Measurements from ENCODE around the gene B4GALT6. TPM values are rescaled to one million over a fixed set of nuclear protein-coding genes. Genes with fewer than 3 reads are reported as not detected.

Gene B4GALT6
- total and polyA plus RNA-seq, 5 experiments from 2014 or later, result 0.17 to 0.47 (median 0.20) TPM; not detected in 2

- Mint-ChIP-seq H3K9me3 (no peaks in the 10 kb centered on the region), H3K27ac (no peak overlapping the region), H3K27me3 (peaks cover 19 to 40% (median 34%) of the 10 kb centered on the region in 5 donors), H3K4me1 (peaks cover 2 to 17% (median 9%) of the 10 kb centered on the region in 4 donors), H3K4me3 (no peak overlapping the region), H3K36me3 (no peaks in the 10 kb centered on the region)
- no peak for ATAC-seq
- POLR2A ChIA-PET, result no interaction called here
- no peak for DNase-seq
Observed at GRCh38 chr18:31652357-31652756, 32.0 kb downstream of the B4GALT6 start.

DNA sequence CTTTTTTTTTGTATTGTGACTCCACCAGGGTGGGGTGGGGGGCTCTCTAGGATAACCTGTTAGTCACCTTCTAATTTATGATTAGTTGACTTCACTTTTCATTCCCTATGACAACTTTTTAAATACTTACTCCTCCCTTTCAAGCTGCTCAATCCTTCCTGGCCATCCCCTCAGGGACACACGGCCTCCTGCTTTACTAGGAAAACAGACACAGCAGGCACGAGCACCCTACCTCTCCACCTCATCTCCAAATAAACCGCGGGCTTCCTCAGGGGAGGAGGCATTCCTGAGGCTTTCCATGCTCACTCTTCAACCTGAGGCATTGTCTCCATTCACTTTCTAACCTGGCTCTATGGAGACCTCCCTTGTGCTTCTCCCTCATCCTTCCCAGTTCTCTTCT is 33.0 kb downstream of the B4GALT6 start:
- H3K9me3 Mint-ChIP-seq, result no peaks in the 10 kb centered on the region
- H3K4me3 Mint-ChIP-seq, result no peak overlapping the region
- peaks cover 19 to 42% (median 35%) of the 10 kb centered on the region in 5 donors for H3K27me3 Mint-ChIP-seq
- no peak for DNase-seq
- peaks cover 7 to 21% (median 14%) of the 10 kb centered on the region in 4 donors for H3K4me1 Mint-ChIP-seq
- H3K27ac Mint-ChIP-seq, result no peak overlapping the region
- POLR2A ChIA-PET, result no interaction called here
- H3K36me3 Mint-ChIP-seq, result no peaks in the 10 kb centered on the region
- ATAC-seq, result no peak

DNA sequence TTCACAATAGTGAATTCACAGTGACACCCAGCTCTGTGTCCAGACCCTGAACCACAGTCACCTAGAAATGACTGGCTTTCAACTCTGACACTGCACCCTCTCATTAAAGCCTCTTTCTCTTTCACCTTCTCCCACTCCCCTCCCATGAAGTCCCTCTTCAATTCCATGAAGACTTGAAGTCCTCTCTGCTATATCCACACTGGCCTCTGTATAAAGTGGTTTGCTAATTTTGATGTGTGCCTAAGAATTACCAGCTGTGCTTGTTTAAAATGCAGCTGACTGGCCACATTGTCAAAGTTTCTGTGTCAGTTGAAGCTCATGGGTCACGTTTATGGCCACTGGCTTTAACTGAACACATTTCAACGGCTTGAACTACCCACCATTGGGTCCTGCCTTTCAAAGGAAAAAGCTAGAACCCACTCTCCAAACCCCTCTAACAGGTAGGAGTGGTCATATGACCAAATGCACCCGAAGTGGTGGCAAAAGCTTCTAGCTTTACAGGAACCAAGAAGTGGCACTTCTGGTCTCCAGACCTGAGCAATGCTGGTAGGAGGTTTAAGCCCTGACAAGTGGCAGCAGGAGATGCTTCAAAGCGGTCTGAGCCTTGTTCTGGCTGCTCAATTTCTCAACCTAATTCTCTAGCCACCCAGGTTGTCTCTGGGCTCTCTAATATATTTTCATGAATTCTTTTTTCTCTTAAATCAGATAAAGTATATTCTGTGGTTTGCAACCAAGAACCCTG is 34.2 kb downstream of the B4GALT6 start:
- no peaks in the 10 kb centered on the region for H3K36me3 Mint-ChIP-seq
- H3K27ac Mint-ChIP-seq, result no peak overlapping the region
- ATAC-seq (no peak), DNase-seq (no peak)
- H3K27me3 Mint-ChIP-seq, result peaks cover 19 to 42% (median 33%) of the 10 kb centered on the region in 5 donors
- POLR2A ChIA-PET, result no interaction called here
- H3K4me1 Mint-ChIP-seq, result peaks cover 12 to 28% (median 17%) of the 10 kb centered on the region in 4 donors
- no peaks in the 10 kb centered on the region for H3K9me3 Mint-ChIP-seq
- H3K4me3 Mint-ChIP-seq, result no peak overlapping the region

DNA sequence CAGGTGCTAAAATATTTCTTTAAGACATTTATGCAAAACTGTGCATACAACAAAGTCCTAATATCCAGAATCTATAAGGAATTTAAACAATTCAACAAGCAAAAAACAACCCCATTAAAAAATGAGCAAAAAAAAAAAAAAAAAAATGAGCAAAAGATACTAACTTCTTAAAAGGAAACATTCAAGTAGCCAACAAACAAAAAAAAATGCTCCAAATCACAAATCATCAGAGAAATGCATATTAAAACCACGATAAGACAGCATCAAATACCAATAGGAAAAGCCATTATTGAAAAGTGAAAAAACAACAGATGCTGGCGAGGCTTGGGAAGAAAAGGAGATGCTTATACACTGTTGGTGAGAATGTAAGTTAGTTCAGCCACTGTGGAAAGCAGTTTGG is 34.9 kb downstream of the B4GALT6 start:
- H3K36me3 Mint-ChIP-seq, result no peaks in the 10 kb centered on the region
- no peak overlapping the region for H3K4me3 Mint-ChIP-seq
- POLR2A ChIA-PET, result no interaction called here
- H3K27ac Mint-ChIP-seq, result no peak overlapping the region
- ATAC-seq, result no peak
- peaks cover 19 to 42% (median 33%) of the 10 kb centered on the region in 5 donors for H3K27me3 Mint-ChIP-seq
- no peaks in the 10 kb centered on the region for H3K9me3 Mint-ChIP-seq
- no peak for DNase-seq
- H3K4me1 Mint-ChIP-seq, result peaks cover 12 to 28% (median 17%) of the 10 kb centered on the region in 4 donors

DNA sequence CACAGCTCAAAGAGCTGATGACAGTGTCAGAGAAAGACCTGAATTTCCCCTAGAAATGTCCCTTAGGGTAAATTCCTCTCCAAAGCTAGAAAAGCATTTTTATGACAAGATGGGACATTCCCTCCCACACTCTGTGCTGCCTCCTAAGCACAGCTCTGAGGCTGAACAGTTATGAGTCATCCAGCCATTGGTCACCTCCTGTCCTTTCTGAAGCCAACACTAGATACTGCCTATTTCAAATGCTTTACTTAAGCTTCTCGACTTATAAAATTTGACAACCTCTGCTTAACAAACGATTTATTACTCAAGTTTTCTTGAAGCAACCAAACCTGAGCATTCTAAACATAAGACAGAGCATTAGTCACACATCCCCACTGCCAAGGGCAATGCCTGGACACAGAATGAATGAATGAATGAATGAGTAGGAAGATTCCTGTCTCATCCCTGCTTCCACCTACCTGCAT is 35.4 kb downstream of the B4GALT6 start:
- Mint-ChIP-seq H3K4me1 (peaks cover 12 to 28% (median 17%) of the 10 kb centered on the region in 4 donors), H3K27ac (no peak overlapping the region), H3K9me3 (no peaks in the 10 kb centered on the region), H3K36me3 (no peaks in the 10 kb centered on the region), H3K27me3 (peaks cover 19 to 42% (median 33%) of the 10 kb centered on the region in 5 donors), H3K4me3 (no peak overlapping the region)
- no peak for ATAC-seq
- no peak for DNase-seq
- POLR2A ChIA-PET, result no interaction called here

DNA sequence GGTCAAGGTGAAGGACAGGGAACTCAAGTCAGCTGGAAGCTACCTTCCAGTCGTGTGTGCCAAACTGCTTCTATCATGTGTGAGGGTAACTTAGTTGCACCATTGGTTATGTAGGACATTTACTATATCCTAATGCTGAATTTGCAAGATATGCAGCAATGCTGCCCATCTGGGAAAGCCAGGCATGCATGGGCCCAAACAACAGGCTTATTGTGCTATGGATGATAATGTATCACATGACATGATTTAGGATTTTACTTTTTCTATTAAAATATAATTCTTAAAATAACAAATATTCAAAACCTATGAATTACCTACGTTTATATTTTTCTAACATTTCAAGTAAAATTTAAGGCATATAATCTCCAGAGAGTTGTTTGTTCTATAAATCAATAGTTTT is 35.9 kb downstream of the B4GALT6 start:
- H3K27me3 Mint-ChIP-seq, result peaks cover 15 to 37% (median 29%) of the 10 kb centered on the region in 5 donors
- peaks cover 12 to 28% (median 17%) of the 10 kb centered on the region in 4 donors for H3K4me1 Mint-ChIP-seq
- H3K27ac Mint-ChIP-seq, result no peak overlapping the region
- POLR2A ChIA-PET, result no interaction called here
- H3K36me3 Mint-ChIP-seq, result no peaks in the 10 kb centered on the region
- no peak overlapping the region for H3K4me3 Mint-ChIP-seq
- DNase-seq, result no peak
- ATAC-seq, result no peak
- H3K9me3 Mint-ChIP-seq, result no peaks in the 10 kb centered on the region

DNA sequence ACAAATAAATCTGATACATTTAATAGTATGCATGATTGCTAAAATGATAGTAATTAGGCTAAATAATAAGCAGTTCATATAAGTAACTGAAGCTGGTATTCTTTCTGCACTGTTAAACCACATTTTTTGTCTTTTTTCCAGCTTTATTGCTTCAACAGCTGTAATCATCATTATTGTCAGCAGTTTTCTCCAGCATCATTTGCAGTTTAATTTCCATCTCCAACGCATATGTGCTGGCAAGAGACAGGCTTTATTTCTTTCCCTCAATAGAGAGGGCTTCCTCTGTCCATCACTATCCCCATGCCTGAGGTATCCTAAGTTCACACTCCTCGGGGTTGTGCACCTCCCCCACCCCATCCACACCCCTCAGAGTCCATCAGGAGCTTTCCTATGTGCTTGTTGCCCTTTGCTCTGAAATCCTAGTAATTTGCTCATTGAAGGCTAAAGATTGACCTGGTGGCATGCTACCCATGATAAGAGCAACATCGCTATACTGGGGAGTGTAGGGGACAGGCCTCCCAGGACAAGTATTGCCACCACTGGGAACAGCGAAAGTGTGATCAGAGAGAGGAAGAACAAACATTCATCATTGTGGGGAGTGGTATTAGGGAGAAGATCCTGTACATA is 37.1 kb downstream of the B4GALT6 start:
- peaks cover 6 to 27% (median 19%) of the 10 kb centered on the region in 5 donors for H3K27me3 Mint-ChIP-seq
- H3K36me3 Mint-ChIP-seq, result no peaks in the 10 kb centered on the region
- DNase-seq (no peak), ATAC-seq (no peak)
- H3K27ac Mint-ChIP-seq, result no peak overlapping the region
- H3K4me1 Mint-ChIP-seq, result peaks cover 8 to 20% (median 11%) of the 10 kb centered on the region in 4 donors
- no peaks in the 10 kb centered on the region for H3K9me3 Mint-ChIP-seq
- H3K4me3 Mint-ChIP-seq, result no peak overlapping the region
- POLR2A ChIA-PET, result no interaction called here

DNA sequence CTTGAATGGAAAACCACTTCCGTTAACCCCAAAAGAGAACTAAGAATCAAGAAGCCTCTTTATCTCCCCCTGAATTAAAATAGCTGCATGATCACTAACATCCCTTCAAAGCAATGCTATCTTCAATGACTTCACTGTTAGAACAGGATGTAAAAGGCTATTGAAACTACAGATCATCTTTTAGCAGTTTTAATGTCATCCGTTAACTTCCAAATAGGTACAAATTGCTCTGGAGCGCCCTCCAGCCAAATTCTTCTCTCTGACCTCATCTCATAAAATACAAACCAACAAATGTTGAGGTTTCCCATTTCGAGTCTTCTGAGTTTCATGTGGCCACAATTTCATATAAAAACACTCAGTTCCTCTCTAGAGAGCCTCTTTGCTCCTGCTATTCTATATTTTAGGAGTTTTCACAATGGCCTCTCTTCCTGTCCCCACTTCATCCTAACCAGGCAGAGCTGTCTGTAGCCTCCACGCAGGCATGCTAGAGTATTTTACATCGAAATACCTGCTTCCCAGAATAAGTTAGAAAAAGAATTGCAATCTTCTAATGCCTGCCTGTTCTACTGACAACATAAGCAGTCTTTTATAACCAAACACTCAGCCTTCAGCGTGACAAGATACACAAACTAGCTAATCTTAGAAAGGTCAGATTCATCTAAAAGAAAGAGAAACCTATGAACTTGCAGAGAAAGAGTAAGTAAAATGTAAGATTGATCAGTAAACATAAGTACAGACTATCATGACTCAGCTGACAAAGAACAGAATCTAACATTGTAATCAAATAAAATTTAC is 37.9 kb downstream of the B4GALT6 start:
- POLR2A ChIA-PET, result no interaction called here
- Mint-ChIP-seq H3K27ac (no peak overlapping the region), H3K4me1 (peaks cover 4 to 16% (median 11%) of the 10 kb centered on the region in 4 donors), H3K27me3 (peaks cover 2 to 20% (median 14%) of the 10 kb centered on the region in 5 donors), H3K9me3 (no peaks in the 10 kb centered on the region), H3K4me3 (no peak overlapping the region), H3K36me3 (no peaks in the 10 kb centered on the region)
- DNase-seq (no peak), ATAC-seq (peak in 1 of 2 donors; percentile 46)

GRCh38 chr18:31645411-31645810 is 39.0 kb downstream of the B4GALT6 start:
- H3K36me3 Mint-ChIP-seq, result no peaks in the 10 kb centered on the region
- H3K4me1 Mint-ChIP-seq, result peaks cover 4 to 15% (median 11%) of the 10 kb centered on the region in 4 donors
- DNase-seq (no peak), ATAC-seq (no peak)
- H3K4me3 Mint-ChIP-seq, result no peak overlapping the region
- no peak overlapping the region for H3K27ac Mint-ChIP-seq
- peaks cover 2 to 13% (median 9%) of the 10 kb centered on the region in 5 donors for H3K27me3 Mint-ChIP-seq
- POLR2A ChIA-PET, result no interaction called here
- no peaks in the 10 kb centered on the region for H3K9me3 Mint-ChIP-seq

- Mint-ChIP-seq H3K4me3 (no peak overlapping the region), H3K9me3 (no peaks in the 10 kb centered on the region), H3K4me1 (peaks cover 4 to 11% (median 10%) of the 10 kb centered on the region in 4 donors), H3K27me3 (peaks cover 2 to 9% (median 4%) of the 10 kb centered on the region in 5 donors), H3K27ac (no peak overlapping the region), H3K36me3 (no peaks in the 10 kb centered on the region)
- POLR2A ChIA-PET, result no interaction called here
- no peak for DNase-seq
- no peak for ATAC-seq
Observed at GRCh38 chr18:31643003-31643402, 41.4 kb downstream of the B4GALT6 start.

GRCh38 chr18:31637445-31637844 is 46.9 kb downstream of the B4GALT6 start:
- Mint-ChIP-seq H3K9me3 (peaks cover 0 to 6% (median 2%) of the 10 kb centered on the region in 9 donors), H3K27me3 (peaks cover 4 to 12% (median 9%) of the 10 kb centered on the region in 5 donors), H3K36me3 (peaks cover 0 to 6% (median 2%) of the 10 kb centered on the region in 3 donors), H3K4me3 (no peak overlapping the region), H3K27ac (no peak overlapping the region), H3K4me1 (peaks cover 0 to 22% (median 2%) of the 10 kb centered on the region in 4 donors)
- ATAC-seq (no peak), DNase-seq (no peak)
- POLR2A ChIA-PET, result no interaction called here

DNA sequence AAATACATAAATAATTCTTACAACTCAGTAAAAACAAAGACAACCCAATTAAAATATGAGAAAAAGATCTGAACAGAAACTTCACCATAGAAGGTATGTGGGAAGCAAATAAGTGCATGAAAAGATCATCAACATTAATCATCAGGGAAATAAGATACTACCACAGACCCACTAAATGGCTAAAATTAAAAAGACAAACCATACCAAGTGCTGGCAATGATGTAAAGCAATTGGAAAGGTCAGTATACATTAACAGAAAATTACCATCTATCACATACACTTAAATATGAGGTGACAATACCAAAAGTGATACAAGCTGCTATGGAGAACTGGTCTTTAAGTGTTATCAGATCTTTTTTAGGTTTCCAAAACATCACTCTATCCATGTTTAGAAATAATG is 48.0 kb downstream of the B4GALT6 start:
- peaks cover 0 to 22% (median 2%) of the 10 kb centered on the region in 4 donors for H3K4me1 Mint-ChIP-seq
- POLR2A ChIA-PET, result no interaction called here
- H3K36me3 Mint-ChIP-seq, result peaks cover 0 to 6% (median 2%) of the 10 kb centered on the region in 3 donors
- DNase-seq (no peak), ATAC-seq (no peak)
- H3K9me3 Mint-ChIP-seq, result peaks cover 0 to 6% (median 2%) of the 10 kb centered on the region in 9 donors
- peaks cover 4 to 12% (median 7%) of the 10 kb centered on the region in 5 donors for H3K27me3 Mint-ChIP-seq
- H3K27ac Mint-ChIP-seq, result no peak overlapping the region
- H3K4me3 Mint-ChIP-seq, result no peak overlapping the region

Data from naive thymus-derived CD8-positive, alpha-beta T cell (primary cell).